Prostate gland (tissue), 2 donors: ENCODE data around the gene GASK1A. TPM values are rescaled to one million over a fixed set of nuclear protein-coding genes. Genes with fewer than 3 reads are reported as not detected.

Experiments used
- DNase-seq: peaks from one replicate; pipeline ENCODE4 v3.0.0-alpha.2; 2019; ENCODE audit warnings: low spot score
- H3K27ac ChIP-seq, 2 donors: fragments of 200-600 bp; sonication (generic); 2 replicates each; pipeline ENCODE4 v1.5.1; 2017 to 2019
- H3K27me3 ChIP-seq: fragments of 200-600 bp; sonication (generic); replicated peaks from 2 replicates; pipeline ENCODE4 v1.5.1; 2019; ENCODE audit not compliant: insufficient read depth
- H3K36me3 ChIP-seq, 2 donors: fragments of 200-600 bp; sonication (generic); 1 replicate in 1 of 2; 2 replicates in 1 of 2; pipeline versions ENCODE4 v1.5.1 to v1.8.1; 2017 to 2019
- H3K4me1 ChIP-seq: fragments of 200-600 bp; sonication (generic); replicated peaks from 2 replicates; pipeline ENCODE4 v1.5.1; 2019
- H3K4me3 ChIP-seq, 2 donors: fragments of 200-600 bp; sonication (generic); 2 replicates each; pipeline ENCODE4 v1.5.1; 2017 to 2019
- H3K9me3 ChIP-seq: fragments of 200-600 bp; sonication (generic); 2 replicates; pipeline ENCODE4 v1.5.1; 2017
- POLR2A ChIP-seq: fragments of 450-650 bp; IDR thresholded peaks from one replicate; pipeline ENCODE4 v1.6.1; 2016; ENCODE audit warnings: antibody characterized with exemption, mild to moderate bottlenecking
- POLR2AphosphoS5 ChIP-seq: sonication (generic); formaldehyde crosslinking; IDR thresholded peaks from one replicate; pipeline ENCODE4 v1.6.1; 2017; ENCODE audit warnings: antibody characterized with exemption
- WGBS: methylation state at CpG from one replicate; pipeline ENCODE4 v1.1.5; 2018; 5-methylcytosine and 5-hydroxymethylcytosine counted together
- intact Hi-C: fragments of 100-400 bp; cut with DNase I; formaldehyde crosslinking; loops from one replicate; pipeline ENCODE4 v1.14.2; 2022
- total RNA-seq, 2 donors: library from RNA; depleted of rRNA; stranded (reverse); fragments of >200 nt; gene quantifications; one replicate each; pipeline ENCODE4 v1.1.0, GENCODE V29; 2016
- TF ChIP-seq, protein P1 (sequence below), 4 experiments: fragments of 200-600 bp in 2 of 4; fragments of 450-650 bp in 2 of 4; sonication (generic) in 2 of 4; IDR thresholded peaks; 1 replicate in 3 of 4; 2 replicates in 1 of 4; pipeline ENCODE4 v1.5.1; 2016 to 2019; ENCODE audit warnings: antibody characterized with exemption in 4 of 4, mild to moderate bottlenecking in 2 of 4, moderate library complexity in 2 of 4

Gene GASK1A
- total RNA-seq, 2 donors from 2014 or later: 4.7 to 17.5 TPM

DNA sequence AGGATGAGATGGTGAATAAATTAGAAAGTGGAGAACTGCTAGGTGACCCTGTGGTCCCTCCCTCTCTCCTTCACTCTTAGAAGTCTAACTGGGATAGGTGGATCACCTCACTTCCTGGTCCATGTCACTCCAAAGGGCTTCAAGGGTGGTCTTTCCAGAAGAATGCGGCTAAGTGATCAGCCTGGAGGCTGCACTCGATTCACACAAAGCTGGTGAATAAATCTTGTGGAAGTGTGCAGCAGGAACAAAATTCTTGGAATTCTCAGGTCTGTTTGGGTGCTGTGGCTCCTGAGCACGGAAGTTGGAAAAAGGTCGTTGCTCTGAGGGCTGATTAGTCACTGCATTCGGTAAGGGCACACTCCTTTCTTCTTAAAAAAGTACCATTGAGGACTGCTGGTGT is 46.3 kb downstream of the GASK1A start:
- Histone ChIP-seq H3K27me3 (no peaks in the 10 kb centered on the region), H3K27ac (no peak overlapping the region), H3K4me1 (no peaks in the 10 kb centered on the region), H3K9me3 (no peaks in the 10 kb centered on the region), H3K36me3 (no peaks in the 10 kb centered on the region), H3K4me3 (no peak overlapping the region)
- WGBS: 61% methylated on average over 5 of the region's 5 CpGs
- TF ChIP-seq POLR2A (no peak), POLR2AphosphoS5 (no peak)
- TF ChIP-seq, protein P1, sequence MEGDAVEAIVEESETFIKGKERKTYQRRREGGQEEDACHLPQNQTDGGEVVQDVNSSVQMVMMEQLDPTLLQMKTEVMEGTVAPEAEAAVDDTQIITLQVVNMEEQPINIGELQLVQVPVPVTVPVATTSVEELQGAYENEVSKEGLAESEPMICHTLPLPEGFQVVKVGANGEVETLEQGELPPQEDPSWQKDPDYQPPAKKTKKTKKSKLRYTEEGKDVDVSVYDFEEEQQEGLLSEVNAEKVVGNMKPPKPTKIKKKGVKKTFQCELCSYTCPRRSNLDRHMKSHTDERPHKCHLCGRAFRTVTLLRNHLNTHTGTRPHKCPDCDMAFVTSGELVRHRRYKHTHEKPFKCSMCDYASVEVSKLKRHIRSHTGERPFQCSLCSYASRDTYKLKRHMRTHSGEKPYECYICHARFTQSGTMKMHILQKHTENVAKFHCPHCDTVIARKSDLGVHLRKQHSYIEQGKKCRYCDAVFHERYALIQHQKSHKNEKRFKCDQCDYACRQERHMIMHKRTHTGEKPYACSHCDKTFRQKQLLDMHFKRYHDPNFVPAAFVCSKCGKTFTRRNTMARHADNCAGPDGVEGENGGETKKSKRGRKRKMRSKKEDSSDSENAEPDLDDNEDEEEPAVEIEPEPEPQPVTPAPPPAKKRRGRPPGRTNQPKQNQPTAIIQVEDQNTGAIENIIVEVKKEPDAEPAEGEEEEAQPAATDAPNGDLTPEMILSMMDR (IDR thresholded peaks at IDR 0.05): no peak
- intact Hi-C loops: no loop called here
- DNase-seq: no peak

DNA sequence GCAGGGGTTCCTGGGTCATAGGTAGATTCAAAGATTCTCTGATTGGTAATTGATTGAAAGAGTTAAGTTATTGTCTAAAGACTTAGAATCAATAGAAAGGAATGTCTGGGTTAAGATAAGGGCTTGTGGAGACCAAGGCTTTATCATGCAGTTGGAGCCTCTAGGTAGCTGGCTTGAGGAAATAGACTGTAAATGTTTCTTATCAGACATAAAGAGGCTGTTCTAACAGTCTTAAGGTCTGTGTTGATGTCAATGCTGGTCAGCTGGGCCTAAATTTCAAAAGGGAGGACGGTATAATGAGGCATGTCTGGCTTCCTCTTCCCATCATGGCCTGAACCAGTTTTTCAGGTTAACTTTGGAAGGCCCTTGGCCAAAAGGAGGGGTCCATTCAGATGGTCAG is 48.9 kb downstream of the GASK1A start:
- DNase-seq: no peak
- H3K4me1 ChIP-seq: no peaks in the 10 kb centered on the region
- TF ChIP-seq POLR2A (no peak), POLR2AphosphoS5 (no peak)
- TF ChIP-seq, protein P1 (IDR thresholded peaks at IDR 0.05): no peak
- no peaks in the 10 kb centered on the region for H3K9me3 ChIP-seq
- H3K4me3 ChIP-seq: no peak overlapping the region
- intact Hi-C loops: no loop called here
- no peaks in the 10 kb centered on the region for H3K36me3 ChIP-seq
- H3K27me3 ChIP-seq: no peaks in the 10 kb centered on the region
- 73% methylated on average over 1 of the region's 1 CpG for WGBS
- H3K27ac ChIP-seq: no peak overlapping the region

DNA sequence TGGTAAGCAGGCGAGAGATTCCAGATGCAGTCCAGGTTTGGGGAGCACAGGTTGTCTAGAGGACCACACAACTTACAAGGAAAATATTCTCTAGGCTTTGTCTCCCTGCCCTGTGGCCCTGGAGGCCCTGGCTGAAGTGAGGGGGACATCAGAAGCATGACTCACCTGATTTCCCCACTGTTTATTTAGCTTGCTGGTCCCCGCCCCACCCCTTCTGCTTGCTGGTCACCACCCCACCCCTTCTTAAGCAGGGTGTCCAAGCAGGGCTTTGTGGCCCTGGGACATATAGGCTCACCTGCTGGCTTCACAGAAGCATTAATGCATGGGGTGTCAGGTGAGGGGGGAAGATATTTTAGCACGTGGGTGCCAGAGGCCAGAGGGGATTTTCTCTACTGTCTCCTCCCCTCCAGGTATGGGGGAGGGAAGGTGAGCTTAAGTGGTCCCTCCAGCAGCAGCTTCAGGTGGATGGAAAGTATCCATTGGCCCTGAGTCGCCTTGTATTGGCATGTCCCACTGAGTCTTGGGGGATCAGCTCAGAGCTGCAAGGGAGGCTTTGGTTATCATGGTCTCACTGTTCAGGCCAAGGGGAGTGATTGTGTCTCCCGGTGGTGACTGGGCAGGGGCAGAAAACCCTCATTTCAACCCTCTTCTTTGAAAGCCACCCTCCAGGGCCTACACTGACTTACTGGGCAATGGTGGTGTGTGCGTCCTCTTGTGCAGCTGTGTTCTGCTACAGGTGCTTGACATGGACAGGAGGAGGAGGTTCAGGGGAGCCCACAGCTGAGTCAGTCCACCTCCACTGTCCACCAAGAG is 49.8 kb downstream of the GASK1A start:
- no peaks in the 10 kb centered on the region for H3K27me3 ChIP-seq
- H3K27ac ChIP-seq: no peak overlapping the region
- no peaks in the 10 kb centered on the region for H3K4me1 ChIP-seq
- DNase-seq: no peak
- no peak for TF ChIP-seq POLR2A
- no peak for TF ChIP-seq POLR2AphosphoS5
- TF ChIP-seq, protein P1 (IDR thresholded peaks at IDR 0.05): no peak
- no peaks in the 10 kb centered on the region for H3K9me3 ChIP-seq
- intact Hi-C loops: no loop called here
- H3K36me3 ChIP-seq: no peaks in the 10 kb centered on the region
- WGBS: 95% methylated on average over 6 of the region's 6 CpGs
- no peak overlapping the region for H3K4me3 ChIP-seq

DNA sequence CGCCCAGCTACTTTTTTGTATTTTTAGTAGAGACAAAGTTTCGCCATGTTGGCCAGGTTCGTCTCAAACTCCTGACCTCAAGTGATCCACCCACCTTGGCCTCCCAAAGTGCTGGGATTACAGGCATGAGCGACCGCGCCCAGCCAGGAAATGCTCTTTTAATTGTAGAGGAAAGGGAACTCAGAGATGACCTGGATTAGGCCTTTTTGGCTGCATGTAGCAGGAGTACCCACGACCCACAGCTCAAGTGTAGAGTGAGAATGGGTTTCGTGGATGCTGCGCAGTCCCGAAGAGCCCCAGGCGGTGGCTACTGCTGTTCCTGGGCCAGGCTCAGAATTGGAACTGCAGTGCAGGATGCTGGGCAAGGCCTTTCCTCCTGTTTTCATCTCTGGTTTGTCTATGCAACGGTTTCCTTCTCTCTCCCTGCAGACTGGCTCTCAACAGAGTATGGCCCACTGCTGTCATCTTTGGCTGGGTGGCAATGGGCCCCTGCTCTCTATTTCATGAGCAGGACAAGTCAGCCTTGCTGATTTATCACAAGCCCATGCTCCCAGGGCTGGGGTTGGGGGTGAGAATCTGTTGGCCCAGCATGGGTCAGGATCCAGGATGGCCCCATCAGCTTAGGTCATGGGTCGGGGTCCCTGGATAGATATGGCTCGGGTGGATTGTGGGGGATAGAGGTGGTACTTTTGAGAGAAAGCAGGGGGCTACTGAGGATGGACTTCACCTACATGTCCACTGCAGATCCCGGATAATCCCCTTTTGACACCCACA is 51.2 kb downstream of the GASK1A start:
- Histone ChIP-seq H3K36me3 (no peaks in the 10 kb centered on the region), H3K9me3 (no peaks in the 10 kb centered on the region), H3K4me3 (no peak overlapping the region), H3K27me3 (no peaks in the 10 kb centered on the region), H3K27ac (no peak overlapping the region), H3K4me1 (no peaks in the 10 kb centered on the region)
- intact Hi-C loops: no loop called here
- 95% methylated on average over 15 of the region's 15 CpGs for WGBS
- DNase-seq: no peak
- TF ChIP-seq POLR2A (no peak), POLR2AphosphoS5 (no peak)
- TF ChIP-seq, protein P1 (IDR thresholded peaks at IDR 0.05): no peak
